Measurements from ENCODE around the gene NECAP2. TPM values are rescaled to one million over a fixed set of nuclear protein-coding genes. Genes with fewer than 3 reads are reported as not detected.

Gene NECAP2
- total and polyA plus RNA-seq, 4 donors, result 21.8 to 41.8 (median 26.2) TPM

- peaks cover 4 to 27% (median 17%) of the 10 kb centered on the region in 4 donors for H3K36me3 ChIP-seq (ENCODE audit: control insufficient read depth in 4 of 4, insufficient read depth in 3 of 4, low read depth in 1 of 4, low read length in 3 of 4)
- H3K9me3 ChIP-seq (ENCODE audit: control insufficient read depth in 4 of 4, low read length in 3 of 4), result no peaks in the 10 kb centered on the region
- H3K4me1 ChIP-seq (ENCODE audit: control insufficient read depth in 4 of 4, insufficient read depth in 4 of 4, low read length in 3 of 4), result no peaks in the 10 kb centered on the region
- TF ChIP-seq ZBTB33 (IDR thresholded peaks at IDR 0.05), result no peak
- TF ChIP-seq HNF4G (IDR thresholded peaks at IDR 0.05), result no peak
- TF ChIP-seq REST (IDR thresholded peaks at IDR 0.05), result no peak
- TF ChIP-seq TAF1 (conservative IDR thresholded peaks at IDR 0.05), result no peak
- no peak for TF ChIP-seq CTCF (IDR thresholded peaks at IDR 0.05; ENCODE audit: low read depth, low read length, missing input control)
- TF ChIP-seq YY1 (IDR thresholded peaks at IDR 0.05), result no peak
- TF ChIP-seq NR2F2 (IDR thresholded peaks at IDR 0.05), result no peak
- no peak for TF ChIP-seq GABPA (IDR thresholded peaks at IDR 0.05 in 1 of 2, conservative IDR thresholded peaks at IDR 0.05 in 1 of 2)
- no peak for TF ChIP-seq HNF4A (conservative IDR thresholded peaks at IDR 0.05)
- TF ChIP-seq FOXA2 (IDR thresholded peaks at IDR 0.05), result no peak
- no peak for TF ChIP-seq JUND (IDR thresholded peaks at IDR 0.05)
- no peak for TF ChIP-seq MAX (IDR thresholded peaks at IDR 0.05)
- no peak for TF ChIP-seq FOXA1 (IDR thresholded peaks at IDR 0.05)
- TF ChIP-seq RXRA (IDR thresholded peaks at IDR 0.05), result no peak
- TF ChIP-seq SP1 (IDR thresholded peaks at IDR 0.05), result no peak
- TF ChIP-seq EGR1 (IDR thresholded peaks at IDR 0.05; ENCODE audit: low read depth in 2 of 2), result no peak
- TF ChIP-seq RAD21 (IDR thresholded peaks at IDR 0.05), result no peak
- no peak for TF ChIP-seq ATF3 (IDR thresholded peaks at IDR 0.05)
- 95% methylated on average over 7 of the region's 7 CpGs for WGBS
- no peak overlapping the region for H3K27ac ChIP-seq (ENCODE audit: low read depth in 1 of 2, low read length in 2 of 2)
- no peak overlapping the region for H3K9ac ChIP-seq (ENCODE audit: low read depth in 1 of 2, low read length in 2 of 2)
- H3K4me3 ChIP-seq (ENCODE audit: low read depth in 1 of 3, low read length in 3 of 3), result no peak overlapping the region
- no peaks in the 10 kb centered on the region for H3K27me3 ChIP-seq (ENCODE audit: control insufficient read depth in 4 of 4, insufficient read depth in 4 of 4, low read length in 3 of 4)
- DNase-seq (ENCODE audit: low spot score), result no peak
Measured at GRCh38 chr1:16462773-16463330, 22.3 kb downstream of the NECAP2 start.
